H9 (cell line): ENCODE results near the gene LBX1. TPM values are rescaled to one million over a fixed set of nuclear protein-coding genes. Genes with fewer than 3 reads are reported as not detected.

Source experiments
- DNase-seq: peaks from one replicate; pipeline ENCODE4 v3.0.0-alpha.2; 2017
- H2AFZ ChIP-seq: one replicate; pipeline ENCODE4 v1.6.1; 2013; ENCODE audit warnings: mild to moderate bottlenecking, low read length, control low read depth, moderate library complexity
- H2AK5ac ChIP-seq: 2 replicates; pipeline ENCODE4 v1.6.1; 2013; ENCODE audit warnings: low read length, control low read depth, mixed read lengths; ENCODE audit not compliant: insufficient read length
- H2BK120ac ChIP-seq: one replicate; pipeline ENCODE4 v1.6.1; 2013; ENCODE audit warnings: low read depth, mild to moderate bottlenecking, low read length, control low read depth, inconsistent platforms; ENCODE audit not compliant: poor library complexity, severe bottlenecking
- H2BK12ac ChIP-seq: 2 replicates; pipeline ENCODE4 v1.6.1; 2013; ENCODE audit warnings: low read length, control low read depth, mixed read lengths, low read depth; ENCODE audit not compliant: insufficient read length
- H2BK15ac ChIP-seq: 2 replicates; pipeline ENCODE4 v1.6.1; 2013; ENCODE audit warnings: low read depth, low read length, control low read depth
- H2BK20ac ChIP-seq: one replicate; pipeline ENCODE4 v1.6.1; 2013; ENCODE audit warnings: low read depth, mild to moderate bottlenecking, low read length, control low read depth, inconsistent platforms; ENCODE audit not compliant: poor library complexity, severe bottlenecking
- H2BK5ac ChIP-seq: 2 replicates; pipeline ENCODE4 v1.6.1; 2013; ENCODE audit warnings: low read length, control low read depth, mixed read lengths; ENCODE audit not compliant: insufficient read length
- H3K14ac ChIP-seq: 2 replicates; pipeline ENCODE4 v1.6.1; 2013; ENCODE audit warnings: low read length, control low read depth; ENCODE audit not compliant: insufficient read depth
- H3K18ac ChIP-seq: 2 replicates; pipeline ENCODE4 v1.6.1; 2013; ENCODE audit warnings: low read depth, mild to moderate bottlenecking, mixed read lengths, low read length, control low read depth; ENCODE audit not compliant: insufficient read length
- H3K23ac ChIP-seq: 2 replicates; pipeline ENCODE4 v1.6.1; 2013; ENCODE audit warnings: low read length, control low read depth, mixed read lengths, low read depth; ENCODE audit not compliant: insufficient read length
- H3K23me2 ChIP-seq: 2 replicates; pipeline ENCODE4 v1.6.1; 2013; ENCODE audit warnings: low read depth, mild to moderate bottlenecking, mixed read lengths, low read length, control low read depth; ENCODE audit not compliant: insufficient read length, poor library complexity, severe bottlenecking
- H3K27ac ChIP-seq: 2 replicates; pipeline ENCODE4 v1.5.1; 2013; ENCODE audit warnings: low read length, control low read depth, mixed read lengths, low read depth; ENCODE audit not compliant: insufficient read length
- H3K27me3 ChIP-seq: 2 replicates; pipeline ENCODE4 v1.6.1; 2013; ENCODE audit warnings: low read length, control low read depth, inconsistent platforms; ENCODE audit not compliant: insufficient read depth
- H3K4ac ChIP-seq: 2 replicates; pipeline ENCODE4 v1.6.1; 2013; ENCODE audit warnings: low read depth, mild to moderate bottlenecking, control low read depth, inconsistent platforms, low read length, moderate library complexity
- H3K4me1 ChIP-seq: 2 replicates; pipeline ENCODE4 v1.6.1; 2013; ENCODE audit warnings: low read length, control low read depth, inconsistent platforms; ENCODE audit not compliant: insufficient read depth
- H3K4me2 ChIP-seq: 2 replicates; pipeline ENCODE4 v1.6.1; 2013; ENCODE audit warnings: low read length, control low read depth, mixed read lengths; ENCODE audit not compliant: insufficient read length, insufficient read depth
- H3K56ac ChIP-seq: 2 replicates; pipeline ENCODE4 v1.6.1; 2013; ENCODE audit warnings: low read depth, mild to moderate bottlenecking, mixed read lengths, low read length, control low read depth; ENCODE audit not compliant: insufficient read length
- H3K79me1 ChIP-seq: 2 replicates; pipeline ENCODE4 v1.6.1; 2013; ENCODE audit warnings: low read depth, mild to moderate bottlenecking, moderate library complexity, low read length, control low read depth, inconsistent platforms; ENCODE audit not compliant: insufficient read depth, poor library complexity, severe bottlenecking
- H3K79me2 ChIP-seq: 2 replicates; pipeline ENCODE4 v1.6.1; 2013; ENCODE audit warnings: low read length, control low read depth, inconsistent platforms; ENCODE audit not compliant: insufficient read depth
- H3K9ac ChIP-seq: 2 replicates; pipeline ENCODE4 v1.6.1; 2013; ENCODE audit warnings: low read length, control low read depth, mixed read lengths; ENCODE audit not compliant: insufficient read length; ENCODE audit errors: extremely low read depth
- H3K9me3 ChIP-seq: one replicate; pipeline ENCODE4 v1.6.1; 2013; ENCODE audit warnings: low read depth, low read length, inconsistent platforms; ENCODE audit not compliant: control insufficient read depth
- H3T11ph ChIP-seq: one replicate; pipeline ENCODE4 v1.6.1; 2013; ENCODE audit warnings: mild to moderate bottlenecking, low read length, control low read depth, inconsistent platforms
- H4K20me1 ChIP-seq: one replicate; pipeline ENCODE4 v1.6.1; 2013; ENCODE audit not compliant: control insufficient read depth, insufficient read length, insufficient read depth
- H4K5ac ChIP-seq: 2 replicates; pipeline ENCODE4 v1.6.1; 2013; ENCODE audit warnings: low read depth, mild to moderate bottlenecking, mixed read lengths, low read length, control low read depth; ENCODE audit not compliant: insufficient read length
- H4K8ac ChIP-seq: replicated peaks from 2 replicates; pipeline ENCODE4 v1.6.1; 2013; ENCODE audit warnings: low read length, control low read depth, mixed read lengths, low read depth; ENCODE audit not compliant: insufficient read length
- H4K91ac ChIP-seq: 2 replicates; pipeline ENCODE4 v1.6.1; 2013; ENCODE audit warnings: low read depth, mild to moderate bottlenecking, moderate library complexity, mixed read lengths, low read length, control low read depth; ENCODE audit not compliant: insufficient read length
- H3K27ac Mint-ChIP-seq, 3 experiments: 2 replicates in 2 of 3; 3 replicates in 1 of 3; pipeline ENCODE4 v1.8.0; 2020 to 2021; ENCODE audit warnings: mixed read lengths in 3 of 3, mild to moderate bottlenecking in 1 of 3, moderate library complexity in 1 of 3
- H3K27me3 Mint-ChIP-seq: 2 replicates; pipeline ENCODE4 v1.8.0; 2021; ENCODE audit warnings: low read depth, mild to moderate bottlenecking, moderate library complexity, mixed read lengths
- H3K36me3 Mint-ChIP-seq, 3 experiments: 2 replicates in 2 of 3; 3 replicates in 1 of 3; pipeline ENCODE4 v1.8.0; 2020 to 2021; ENCODE audit warnings: low read depth in 3 of 3, mixed read lengths in 3 of 3; ENCODE audit not compliant: insufficient read depth in 1 of 3
- H3K4me1 Mint-ChIP-seq, 2 experiments: 2 replicates each; pipeline ENCODE4 v1.8.0; 2020; ENCODE audit warnings: mixed read lengths in 2 of 2
- H3K4me3 Mint-ChIP-seq, 2 experiments: 2 replicates in 1 of 2; 3 replicates in 1 of 2; pipeline ENCODE4 v1.8.0; 2020 to 2021; ENCODE audit warnings: mild to moderate bottlenecking in 2 of 2, mixed read lengths in 2 of 2, moderate library complexity in 1 of 2
- H3K9me3 Mint-ChIP-seq, 2 experiments: 2 replicates in 1 of 2; 3 replicates in 1 of 2; pipeline ENCODE4 v1.8.0; 2020; ENCODE audit warnings: mild to moderate bottlenecking in 2 of 2, mixed read lengths in 2 of 2, moderate library complexity in 1 of 2
- CTCF ChIP-seq: fragments of 200-600 bp; sonication (generic); conservative IDR thresholded peaks from 3 replicates; pipeline ENCODE4 v1.8.0; 2021; ENCODE audit warnings: antibody characterized with exemption, mild to moderate bottlenecking
- WGBS: extraction: QIAGEN DNeasy Blood & Tissue Kit; methylation state at CpG from one replicate; pipeline ENCODE4 v1.1.7; 2013; ENCODE audit warnings: missing lambda C conversion rate, low lambda C conversion rate, mixed read lengths; ENCODE audit not compliant: insufficient read length; ENCODE audit errors: extremely low coverage; 5-methylcytosine and 5-hydroxymethylcytosine counted together
- total RNA-seq: library from RNA; stranded (reverse); gene quantifications from 2 replicates; pipeline ENCODE4 v1.2.1, GENCODE V29; 2021

The LBX1 gene
- total RNA-seq, 1 experiment from 2014 or later = not detected

GRCh38 chr10:101273330-101273729 lies 44.1 kb upstream of the LBX1 start:
- no CpG with 5 or more reads among the region's 10 CpGs for WGBS
- Mint-ChIP-seq H3K9me3 (no peaks in the 10 kb centered on the region; a peak in 1 of 5 replicates), H3K27ac (no peak overlapping the region)

More at GRCh38 chr10:101273330-101273729, 44.1 kb upstream of the LBX1 start:
- Histone ChIP-seq H3K14ac (no peak overlapping the region), H3K4me1 (peaks cover 2% of the 10 kb centered on the region; the same call in 1 of the 2 replicates), H3K23me2 (no peaks in the 10 kb centered on the region), H2AK5ac (no peak overlapping the region), H2BK15ac (no peak overlapping the region), H3K56ac (no peak overlapping the region), H3K18ac (no peak overlapping the region), H3K4ac (no peak overlapping the region), H3T11ph (no peak overlapping the region), H2BK120ac (no peak overlapping the region), H4K8ac (no peak overlapping the region), H3K27ac (no peak overlapping the region), H4K5ac (no peak overlapping the region), H3K23ac (no peak overlapping the region), H2BK5ac (no peak overlapping the region), H3K79me1 (no peaks in the 10 kb centered on the region), H3K9me3 (no peaks in the 10 kb centered on the region), H3K79me2 (no peaks in the 10 kb centered on the region), H3K9ac (no peak overlapping the region), H3K27me3 (no peaks in the 10 kb centered on the region; the same call in 1 of the 2 replicates), H2BK12ac (no peak overlapping the region), H4K91ac (no peak overlapping the region), H2AFZ (no peak overlapping the region), H3K4me2 (no peak overlapping the region), H4K20me1 (no peaks in the 10 kb centered on the region), H2BK20ac (no peak overlapping the region)
- no peak for TF ChIP-seq CTCF
- no peaks in the 10 kb centered on the region for H3K36me3 Mint-ChIP-seq
- H3K4me3 Mint-ChIP-seq = no peak overlapping the region; a peak in 1 of 5 replicates
- DNase-seq = no peak
- peaks cover 6 to 9% of the 10 kb centered on the region in 2 experiments for H3K4me1 Mint-ChIP-seq
- H3K27me3 Mint-ChIP-seq = peaks cover 56% of the 10 kb centered on the region
